MM.1S (cell line): ENCODE results near the gene RARB.

Experiments
- EZH2 ChIP-seq: fragments of 300-600 bp; sonication (generic); optimal IDR thresholded peaks from 2 replicates; pipeline ENCODE3; 2017; ENCODE audit warnings: low read depth, mild to moderate bottlenecking, antibody characterized with exemption, low read length, mixed read lengths
- TF ChIP-seq, protein P1 (sequence below): fragments of 300-600 bp; sonication (generic); IDR thresholded peaks from 2 replicates; pipeline ENCODE4 v1.5.1; 2016; ENCODE audit warnings: antibody characterized with exemption, low read length, mixed read lengths

DNA sequence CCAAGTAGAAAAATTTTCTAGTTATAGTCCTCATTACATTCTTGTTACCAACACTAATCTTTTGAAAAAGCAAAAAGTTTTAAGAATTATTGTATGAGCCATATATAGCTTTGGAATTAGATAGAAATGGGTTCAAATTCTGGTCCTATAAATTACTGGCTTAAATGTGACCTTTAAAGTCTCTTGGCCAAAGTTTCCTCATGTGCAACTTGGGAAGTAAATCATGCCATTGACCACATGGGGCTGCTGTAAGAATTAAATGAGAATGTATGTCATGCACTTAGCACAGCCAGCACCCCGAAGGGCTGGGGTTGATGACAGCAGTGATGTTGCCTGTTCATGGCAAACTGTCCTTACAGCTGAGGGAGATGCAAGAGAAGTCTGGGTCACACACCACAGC lies 128.4 kb downstream of the RARB start:
- TF ChIP-seq, protein P1, sequence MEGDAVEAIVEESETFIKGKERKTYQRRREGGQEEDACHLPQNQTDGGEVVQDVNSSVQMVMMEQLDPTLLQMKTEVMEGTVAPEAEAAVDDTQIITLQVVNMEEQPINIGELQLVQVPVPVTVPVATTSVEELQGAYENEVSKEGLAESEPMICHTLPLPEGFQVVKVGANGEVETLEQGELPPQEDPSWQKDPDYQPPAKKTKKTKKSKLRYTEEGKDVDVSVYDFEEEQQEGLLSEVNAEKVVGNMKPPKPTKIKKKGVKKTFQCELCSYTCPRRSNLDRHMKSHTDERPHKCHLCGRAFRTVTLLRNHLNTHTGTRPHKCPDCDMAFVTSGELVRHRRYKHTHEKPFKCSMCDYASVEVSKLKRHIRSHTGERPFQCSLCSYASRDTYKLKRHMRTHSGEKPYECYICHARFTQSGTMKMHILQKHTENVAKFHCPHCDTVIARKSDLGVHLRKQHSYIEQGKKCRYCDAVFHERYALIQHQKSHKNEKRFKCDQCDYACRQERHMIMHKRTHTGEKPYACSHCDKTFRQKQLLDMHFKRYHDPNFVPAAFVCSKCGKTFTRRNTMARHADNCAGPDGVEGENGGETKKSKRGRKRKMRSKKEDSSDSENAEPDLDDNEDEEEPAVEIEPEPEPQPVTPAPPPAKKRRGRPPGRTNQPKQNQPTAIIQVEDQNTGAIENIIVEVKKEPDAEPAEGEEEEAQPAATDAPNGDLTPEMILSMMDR, result no peak
- TF ChIP-seq EZH2, result no peak
